ENCODE results near the gene MYL12B.
A peak's percentile ranks its signal among the peaks of the same experiment; 100 is the strongest.

The MYL12B gene

DNA sequence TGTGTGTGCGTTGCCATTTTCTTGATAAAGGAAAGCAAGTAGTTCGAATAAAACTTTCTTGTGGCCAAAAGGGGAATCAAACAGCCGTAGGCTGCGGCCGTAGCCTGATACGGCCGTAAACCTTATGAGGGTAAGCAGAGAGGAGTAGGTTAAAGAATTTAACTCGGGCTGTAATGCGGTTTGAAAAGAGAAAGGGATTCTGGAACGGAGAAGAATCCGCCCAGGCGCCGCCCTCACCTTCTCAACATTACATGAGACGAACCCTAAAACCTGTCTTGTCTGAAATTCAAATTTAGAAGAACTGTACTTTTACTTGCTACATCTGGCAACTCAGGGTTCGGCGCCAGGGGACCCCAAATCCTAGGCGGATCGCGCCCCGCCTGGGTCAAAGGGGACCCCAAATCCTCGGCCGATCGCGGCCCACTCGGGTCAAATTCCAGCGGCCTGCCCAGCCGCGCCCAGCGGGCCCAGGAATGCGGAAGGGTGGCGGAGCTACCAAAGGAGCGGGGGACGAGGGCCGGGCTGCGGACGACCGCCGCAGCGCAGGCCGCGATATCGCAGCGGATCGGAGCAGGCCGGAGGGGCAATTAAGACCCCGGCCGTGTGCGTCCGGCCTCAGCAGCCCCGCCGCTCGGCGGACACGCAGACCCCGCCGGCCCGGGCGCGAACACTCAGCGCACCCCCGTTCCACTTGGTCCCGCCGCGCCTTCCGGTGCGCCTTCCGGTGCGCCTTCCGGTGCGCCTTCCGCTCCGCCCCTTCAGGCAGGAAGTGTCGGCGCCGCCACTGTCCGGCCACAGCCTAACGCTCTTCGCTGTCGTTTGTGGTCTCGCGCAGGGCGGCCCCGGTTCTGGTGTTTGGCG lies at the start of gene MYL12B:
Gene MYL12B, plus strand, starts transcription at position 761 of the 861 bp plus-strand sequence. CDS start 10,766 bp downstream, outside the sequence.
- TF ChIP-seq, protein P1, sequence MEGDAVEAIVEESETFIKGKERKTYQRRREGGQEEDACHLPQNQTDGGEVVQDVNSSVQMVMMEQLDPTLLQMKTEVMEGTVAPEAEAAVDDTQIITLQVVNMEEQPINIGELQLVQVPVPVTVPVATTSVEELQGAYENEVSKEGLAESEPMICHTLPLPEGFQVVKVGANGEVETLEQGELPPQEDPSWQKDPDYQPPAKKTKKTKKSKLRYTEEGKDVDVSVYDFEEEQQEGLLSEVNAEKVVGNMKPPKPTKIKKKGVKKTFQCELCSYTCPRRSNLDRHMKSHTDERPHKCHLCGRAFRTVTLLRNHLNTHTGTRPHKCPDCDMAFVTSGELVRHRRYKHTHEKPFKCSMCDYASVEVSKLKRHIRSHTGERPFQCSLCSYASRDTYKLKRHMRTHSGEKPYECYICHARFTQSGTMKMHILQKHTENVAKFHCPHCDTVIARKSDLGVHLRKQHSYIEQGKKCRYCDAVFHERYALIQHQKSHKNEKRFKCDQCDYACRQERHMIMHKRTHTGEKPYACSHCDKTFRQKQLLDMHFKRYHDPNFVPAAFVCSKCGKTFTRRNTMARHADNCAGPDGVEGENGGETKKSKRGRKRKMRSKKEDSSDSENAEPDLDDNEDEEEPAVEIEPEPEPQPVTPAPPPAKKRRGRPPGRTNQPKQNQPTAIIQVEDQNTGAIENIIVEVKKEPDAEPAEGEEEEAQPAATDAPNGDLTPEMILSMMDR (IDR thresholded peaks at IDR 0.05; ENCODE audit: low read depth, low read length): no peak
- no peaks in the 10 kb centered on the region for H3K27me3 ChIP-seq (ENCODE audit: insufficient read depth, low read depth, severe bottlenecking)
- H3K4me3 ChIP-seq (ENCODE audit: low read depth, low read length): peak within 1 kb of the TSS; percentile 85
- H3K36me3 ChIP-seq: peaks cover 12% of the 10 kb centered on the region
- H3K27ac ChIP-seq: peak within 1 kb of the TSS; percentile 99
- H3K9me3 ChIP-seq (ENCODE audit: severe bottlenecking): no peaks in the 10 kb centered on the region
- DNase-seq: peak; percentile 71

GRCh38 chr18:3212657-3213056 lies 49.3 kb upstream of the MYL12B start:
- H3K4me3 ChIP-seq (ENCODE audit: low read depth, low read length): no peak overlapping the region
- H3K27me3 ChIP-seq (ENCODE audit: insufficient read depth, low read depth, severe bottlenecking): no peaks in the 10 kb centered on the region
- no peak for DNase-seq
- H3K9me3 ChIP-seq (ENCODE audit: severe bottlenecking): no peaks in the 10 kb centered on the region
- H3K27ac ChIP-seq: no peak overlapping the region
- H3K36me3 ChIP-seq: no peaks in the 10 kb centered on the region; the same call in 1 of the 2 replicates
- TF ChIP-seq, protein P1 (IDR thresholded peaks at IDR 0.05; ENCODE audit: low read depth, low read length): no peak

DNA sequence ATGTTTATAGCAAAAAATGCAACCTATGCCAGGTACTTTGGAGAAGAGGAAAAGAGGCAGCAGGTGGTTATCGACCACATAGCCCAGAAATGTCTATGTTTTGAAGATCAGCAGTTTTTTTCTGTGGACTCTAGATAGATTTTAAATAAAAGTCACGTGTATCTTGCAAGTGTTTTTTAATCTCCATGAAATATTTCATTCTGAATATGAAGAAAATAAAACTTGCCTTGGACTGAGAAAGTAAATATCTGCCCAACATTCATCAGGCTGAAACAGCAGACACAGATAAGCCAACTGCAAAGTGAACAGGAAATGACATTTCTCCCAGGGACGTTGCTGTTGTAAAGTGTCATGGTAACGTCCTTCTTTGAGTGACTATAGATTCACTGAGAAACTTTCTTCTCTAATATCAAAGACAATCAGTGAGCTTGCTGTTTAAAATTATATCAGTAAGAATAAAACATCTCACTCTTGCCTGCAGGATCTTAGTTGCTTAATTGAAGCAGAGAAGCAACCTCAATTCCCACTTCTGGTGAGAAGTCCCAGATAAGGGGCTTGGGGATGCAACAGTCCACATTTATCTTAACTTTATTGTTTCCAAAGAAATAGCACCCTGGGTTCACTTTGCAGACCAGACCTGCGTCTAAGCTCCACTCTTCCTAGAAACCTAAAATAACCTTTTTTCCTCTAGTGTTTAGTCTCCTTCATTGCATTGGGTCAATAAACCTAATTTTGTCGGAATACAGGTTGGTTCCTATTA lies 48.5 kb upstream of the MYL12B start:
- TF ChIP-seq, protein P1 (IDR thresholded peaks at IDR 0.05; ENCODE audit: low read depth, low read length): no peak
- no peaks in the 10 kb centered on the region; the same call in 1 of the 2 replicates for H3K36me3 ChIP-seq
- H3K27ac ChIP-seq: no peak overlapping the region
- no peak overlapping the region for H3K4me3 ChIP-seq (ENCODE audit: low read depth, low read length)
- no peak for DNase-seq
- H3K27me3 ChIP-seq (ENCODE audit: insufficient read depth, low read depth, severe bottlenecking): no peaks in the 10 kb centered on the region
- H3K9me3 ChIP-seq (ENCODE audit: severe bottlenecking): no peaks in the 10 kb centered on the region

DNA sequence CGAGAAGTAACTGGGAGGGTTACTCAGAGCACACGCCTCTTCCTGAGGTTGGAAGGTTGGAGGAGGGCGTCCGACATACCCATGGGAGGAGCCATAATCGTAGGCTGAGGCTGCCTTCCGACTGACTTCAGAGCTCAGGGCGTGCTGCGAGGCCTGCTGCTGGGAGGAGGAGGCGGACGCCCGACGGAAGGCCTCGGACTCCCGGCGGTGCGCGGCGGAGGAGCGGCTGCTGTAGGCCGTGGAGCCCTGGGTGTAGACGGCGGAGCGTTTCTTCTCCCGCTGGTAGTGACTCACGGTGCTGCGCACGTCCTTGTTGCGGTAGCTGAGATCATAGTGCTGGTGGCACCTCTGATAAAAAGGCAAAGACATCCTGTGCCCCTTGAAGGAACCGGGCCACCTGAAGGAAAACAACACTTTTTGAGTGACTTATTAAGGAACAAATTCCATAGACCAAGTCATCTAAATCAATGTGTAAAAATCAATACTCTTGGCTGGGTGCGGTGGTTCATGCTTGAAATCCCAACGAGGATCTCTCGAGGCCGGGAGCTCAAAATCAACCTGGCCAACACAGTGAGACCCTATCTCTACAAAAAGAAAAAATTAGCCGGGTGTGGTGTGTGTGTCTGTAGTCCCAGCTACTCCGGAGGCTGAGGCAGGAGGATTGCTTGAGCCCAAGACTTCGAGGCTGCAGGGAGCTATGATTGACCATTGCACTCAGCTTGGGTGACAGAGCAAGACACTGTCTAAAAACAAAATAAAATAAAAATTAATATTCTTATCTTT lies 46.9 kb upstream of the MYL12B start:
- TF ChIP-seq, protein P1 (IDR thresholded peaks at IDR 0.05; ENCODE audit: low read depth, low read length): no peak
- H3K36me3 ChIP-seq: no peaks in the 10 kb centered on the region; the same call in 1 of the 2 replicates
- no peaks in the 10 kb centered on the region for H3K9me3 ChIP-seq (ENCODE audit: severe bottlenecking)
- H3K27ac ChIP-seq: no peak overlapping the region
- no peak for DNase-seq
- H3K27me3 ChIP-seq (ENCODE audit: insufficient read depth, low read depth, severe bottlenecking): no peaks in the 10 kb centered on the region
- H3K4me3 ChIP-seq (ENCODE audit: low read depth, low read length): no peak overlapping the region

- no peak for DNase-seq
- TF ChIP-seq, protein P1 (IDR thresholded peaks at IDR 0.05; ENCODE audit: low read depth, low read length): no peak
- no peak overlapping the region for H3K4me3 ChIP-seq (ENCODE audit: low read depth, low read length)
- H3K9me3 ChIP-seq (ENCODE audit: severe bottlenecking): no peaks in the 10 kb centered on the region
- H3K27me3 ChIP-seq (ENCODE audit: insufficient read depth, low read depth, severe bottlenecking): no peaks in the 10 kb centered on the region
- no peak overlapping the region for H3K27ac ChIP-seq
- H3K36me3 ChIP-seq: no peaks in the 10 kb centered on the region; the same call in 1 of the 2 replicates
Measured at GRCh38 chr18:3216987-3217386, 44.9 kb upstream of the MYL12B start.

Data from WERI-Rb-1 (cell line).